Spleen (tissue), 11 donors: ENCODE data around the gene UBR2. TPM values are rescaled to one million over a fixed set of nuclear protein-coding genes. Genes with fewer than 3 reads are reported as not detected.

Experiments used
- DNase-seq: peaks from one replicate; pipeline ENCODE4 v3.0.0-alpha.2; 2020
- H3K27ac ChIP-seq, 8 donors: fragments of 200-600 bp; sonication (generic) in 7 of 8; 1 replicate in 4 of 8; 2 replicates in 4 of 8; pipeline versions ENCODE4 v1.5.0 to v1.8.0; 2016 to 2021; ENCODE audit warnings: inconsistent platforms in 4 of 8, mild to moderate bottlenecking in 4 of 8, moderate library complexity in 1 of 8
- H3K27me3 ChIP-seq, 7 donors: fragments of 200-600 bp; sonication (generic) in 6 of 7; replicated peaks in 1 of 7; 1 replicate in 4 of 7; 2 replicates in 3 of 7; pipeline versions ENCODE4 v1.5.0 to v1.8.0; 2016 to 2021; ENCODE audit warnings: inconsistent platforms in 3 of 7, mild to moderate bottlenecking in 1 of 7
- H3K36me3 ChIP-seq, 6 donors: fragments of 200-600 bp; sonication (generic) in 5 of 6; 1 replicate in 4 of 6; 2 replicates in 2 of 6; pipeline versions ENCODE4 v1.5.0 to v1.8.0; 2016 to 2021; ENCODE audit warnings: inconsistent platforms in 2 of 6
- H3K4me1 ChIP-seq, 6 donors: fragments of 200-600 bp; sonication (generic) in 5 of 6; 1 replicate in 3 of 6; 2 replicates in 3 of 6; pipeline versions ENCODE4 v1.5.0 to v1.8.0; 2016 to 2021; ENCODE audit warnings: inconsistent platforms in 3 of 6
- H3K4me3 ChIP-seq, 8 donors: fragments of 200-600 bp; sonication (generic) in 7 of 8; 1 replicate in 4 of 8; 2 replicates in 4 of 8; pipeline versions ENCODE4 v1.5.0 to v1.8.0; 2016 to 2021; ENCODE audit warnings: inconsistent platforms in 4 of 8, mild to moderate bottlenecking in 4 of 8, moderate library complexity in 2 of 8
- H3K9me3 ChIP-seq, 8 donors: fragments of 200-600 bp; sonication (generic) in 7 of 8; 1 replicate in 4 of 8; 2 replicates in 4 of 8; pipeline versions ENCODE4 v1.5.0 to v1.8.0; 2016 to 2021; ENCODE audit warnings: inconsistent platforms in 4 of 8
- CTCF ChIP-seq, 11 experiments: fragments of 200-600 bp in 7 of 11; fragments of 450-650 bp in 4 of 11; sonication (generic) in 4 of 11; IDR thresholded peaks in 8 of 11; conservative IDR thresholded peaks in 3 of 11; 1 replicate in 7 of 11; 2 replicates in 4 of 11; pipeline versions ENCODE4 v1.4.0 to v1.8.0; 2016 to 2021; ENCODE audit warnings: antibody characterized with exemption in 11 of 11, inconsistent platforms in 4 of 11, mild to moderate bottlenecking in 1 of 11
- POLR2A ChIP-seq, 3 donors: fragments of 450-650 bp; IDR thresholded peaks; one replicate each; pipeline ENCODE4 v1.5.1; 2017; ENCODE audit warnings: antibody characterized with exemption in 3 of 3, mild to moderate bottlenecking in 1 of 3
- POLR2AphosphoS5 ChIP-seq, 3 donors: sonication (generic); formaldehyde crosslinking; IDR thresholded peaks; one replicate each; pipeline ENCODE4 v1.5.1; 2017; ENCODE audit warnings: antibody characterized with exemption in 3 of 3
- WGBS, 5 donors: extraction: QIAGEN DNeasy Blood & Tissue Kit in 3 of 5; methylation state at CpG; one replicate each; pipeline versions ENCODE4 v1.1.5 to v1.1.7; 2013 to 2018; 5-methylcytosine and 5-hydroxymethylcytosine counted together
- intact Hi-C: fragments of 100-400 bp; cut with DNase I; formaldehyde crosslinking; loops from one replicate; pipeline ENCODE4 v1.15.0; 2023; ENCODE audit warnings: low total_unique reads
- polyA plus RNA-seq, 3 donors: library from polyadenylated mRNA; stranded (reverse); fragments of 200-250 nt; gene quantifications; one replicate each; pipeline ENCODE4 v1.2.1, GENCODE V29; 2013
- total RNA-seq, 7 donors: library from RNA; depleted of rRNA in 3 of 7; stranded (reverse); fragments of >200 nt in 3 of 7; fragmentation: NEBNext Ultra II Directional in 4 of 7; extraction: Animal tissue kit (Norgen Biotek cat#: 25700) in 4 of 7; gene quantifications; one replicate each; pipeline versions ENCODE4 v1.1.0 to v1.2.1, GENCODE V29; 2016 to 2021
- donor health status: healthy with polysubstance abuse.
- donor health status: DM: no; HTN: no; CAD: no; lungs with moderate emphysema.
- donor health status: DM: no; HTN: no; CAD: no.
- donor health status: Bipolar disorder and iron deficiency.
- donor health status: healthy.
- donor health status: DM: no; HTN: no; CAD: no.
- donor health status: DM: yes; HTN: yes; CAD: no.

Gene UBR2
- total and polyA plus RNA-seq, 10 donors = 7.4 to 51.8 (median 43.7) TPM

- 74 to 93% (median 87%) methylated on average over 5 of the region's 5 CpGs for WGBS, 5 donors
- Histone ChIP-seq H3K4me3 (no peak overlapping the region), H3K27me3 (no peaks in the 10 kb centered on the region), H3K27ac (no peak overlapping the region), H3K9me3 (no peaks in the 10 kb centered on the region), H3K4me1 (no peaks in the 10 kb centered on the region), H3K36me3 (peaks cover 3 to 96% (median 55%) of the 10 kb centered on the region in 6 donors)
- DNase-seq = no peak
- intact Hi-C loops = no loop called here
- TF ChIP-seq CTCF (IDR thresholded peaks at IDR 0.05 in 8 of 11, conservative IDR thresholded peaks at IDR 0.05 in 3 of 11) = no peak
- TF ChIP-seq POLR2A (IDR thresholded peaks at IDR 0.05) = no peak
Observed at GRCh38 chr6:42618686-42619085, 54.9 kb downstream of the UBR2 start.

GRCh38 chr6:42619963-42620362 is 56.1 kb downstream of the UBR2 start:
- H3K27ac ChIP-seq = no peak overlapping the region
- no peaks in the 10 kb centered on the region for H3K9me3 ChIP-seq
- H3K4me3 ChIP-seq = no peak overlapping the region
- intact Hi-C loops = no loop called here
- TF ChIP-seq POLR2A (IDR thresholded peaks at IDR 0.05) = no peak
- no peak for TF ChIP-seq POLR2AphosphoS5 (IDR thresholded peaks at IDR 0.05)
- TF ChIP-seq CTCF (IDR thresholded peaks at IDR 0.05 in 8 of 11, conservative IDR thresholded peaks at IDR 0.05 in 3 of 11) = no peak
- no peaks in the 10 kb centered on the region for H3K27me3 ChIP-seq
- DNase-seq = no peak
- peaks cover 3 to 99% (median 51%) of the 10 kb centered on the region in 6 donors for H3K36me3 ChIP-seq
- H3K4me1 ChIP-seq = peaks cover 0 to 4% (median 0%) of the 10 kb centered on the region in 6 donors
- WGBS, 5 donors = 57 to 86% (median 79%) methylated on average over 1 of the region's 1 CpG

- TF ChIP-seq POLR2A (IDR thresholded peaks at IDR 0.05) (no peak), POLR2AphosphoS5 (IDR thresholded peaks at IDR 0.05) (no peak), CTCF (IDR thresholded peaks at IDR 0.05 in 8 of 11, conservative IDR thresholded peaks at IDR 0.05 in 3 of 11) (no peak)
- Histone ChIP-seq H3K36me3 (peaks cover 0 to 100% (median 39%) of the 10 kb centered on the region in 6 donors), H3K27me3 (no peaks in the 10 kb centered on the region)
Observed at GRCh38 chr6:42624601-42625000, 60.8 kb downstream of the UBR2 start.

GRCh38 chr6:42627044-42627443 is 63.2 kb downstream of the UBR2 start:
- intact Hi-C loops = no loop called here
- no peak overlapping the region for H3K27ac ChIP-seq
- 90 to 100% (median 96%) methylated on average over 1 of the region's 1 CpG for WGBS, 5 donors

More at GRCh38 chr6:42624601-42625000, 60.8 kb downstream of the UBR2 start:
- intact Hi-C loops = no loop called here
- no peak for DNase-seq
- Histone ChIP-seq H3K9me3 (no peaks in the 10 kb centered on the region), H3K27ac (no peak overlapping the region), H3K4me1 (peaks cover 0 to 16% (median 0%) of the 10 kb centered on the region in 6 donors), H3K4me3 (no peak overlapping the region)

More at GRCh38 chr6:42627044-42627443, 63.2 kb downstream of the UBR2 start:
- H3K36me3 ChIP-seq = peaks cover 0 to 98% (median 30%) of the 10 kb centered on the region in 6 donors
- DNase-seq = no peak
- H3K9me3 ChIP-seq = no peaks in the 10 kb centered on the region
- H3K27me3 ChIP-seq = no peaks in the 10 kb centered on the region
- no peak overlapping the region for H3K4me3 ChIP-seq
- TF ChIP-seq POLR2A (IDR thresholded peaks at IDR 0.05) (no peak), POLR2AphosphoS5 (IDR thresholded peaks at IDR 0.05) (no peak), CTCF (IDR thresholded peaks at IDR 0.05 in 8 of 11, conservative IDR thresholded peaks at IDR 0.05 in 3 of 11) (no peak)
- peaks cover 0 to 21% (median 0%) of the 10 kb centered on the region in 6 donors for H3K4me1 ChIP-seq
